Measurements from ENCODE around the gene MAPKAPK2.

The MAPKAPK2 gene

GRCh38 chr1:206662396-206663092 is 22.2 kb upstream of the MAPKAPK2 start:
- Histone ChIP-seq H3K36me3 (no peaks in the 10 kb centered on the region), H3K9me3 (ENCODE audit: severe bottlenecking) (no peaks in the 10 kb centered on the region), H3K4me3 (ENCODE audit: low read depth, low read length) (no peak overlapping the region), H3K27me3 (ENCODE audit: insufficient read depth, low read depth, severe bottlenecking) (no peaks in the 10 kb centered on the region), H3K27ac (no peak overlapping the region)
- DNase-seq = no peak
- no peak for TF ChIP-seq CTCF (IDR thresholded peaks at IDR 0.05; ENCODE audit: low read depth, low read length)

- Histone ChIP-seq H3K27me3 (ENCODE audit: insufficient read depth, low read depth, severe bottlenecking) (no peaks in the 10 kb centered on the region), H3K9me3 (ENCODE audit: severe bottlenecking) (no peaks in the 10 kb centered on the region), H3K27ac (no peak overlapping the region), H3K4me3 (ENCODE audit: low read depth, low read length) (no peak overlapping the region), H3K36me3 (no peaks in the 10 kb centered on the region)
- no peak for TF ChIP-seq CTCF (IDR thresholded peaks at IDR 0.05; ENCODE audit: low read depth, low read length)
- DNase-seq = no peak
Observed at GRCh38 chr1:206663362-206663761, 21.3 kb upstream of the MAPKAPK2 start.

GRCh38 chr1:206663832-206664652 is 20.7 kb upstream of the MAPKAPK2 start:
- Histone ChIP-seq H3K27me3 (ENCODE audit: insufficient read depth, low read depth, severe bottlenecking) (no peaks in the 10 kb centered on the region), H3K36me3 (no peaks in the 10 kb centered on the region), H3K27ac (no peak overlapping the region; the same call in 1 of the 2 replicates), H3K4me3 (ENCODE audit: low read depth, low read length) (peak overlapping the region; percentile 20), H3K9me3 (ENCODE audit: severe bottlenecking) (no peaks in the 10 kb centered on the region)
- TF ChIP-seq CTCF (IDR thresholded peaks at IDR 0.05; ENCODE audit: low read depth, low read length) = peak; percentile 98
- DNase-seq = peak; percentile 93

- 0 out of 2 replicates have a peak, but pooled peaks have one; percentile 2 for TF ChIP-seq CTCF (IDR thresholded peaks at IDR 0.05; ENCODE audit: low read depth, low read length)
- no peak for DNase-seq
- Histone ChIP-seq H3K27me3 (ENCODE audit: insufficient read depth, low read depth, severe bottlenecking) (no peaks in the 10 kb centered on the region), H3K4me3 (ENCODE audit: low read depth, low read length) (no peak overlapping the region), H3K9me3 (ENCODE audit: severe bottlenecking) (no peaks in the 10 kb centered on the region), H3K36me3 (no peaks in the 10 kb centered on the region), H3K27ac (no peak overlapping the region)
Observed at GRCh38 chr1:206664740-206665139, 20.0 kb upstream of the MAPKAPK2 start.

- no peak for DNase-seq
- no peak for TF ChIP-seq CTCF (IDR thresholded peaks at IDR 0.05; ENCODE audit: low read depth, low read length)
- no peak overlapping the region for H3K4me3 ChIP-seq (ENCODE audit: low read depth, low read length)
- no peaks in the 10 kb centered on the region for H3K36me3 ChIP-seq
- H3K27me3 ChIP-seq (ENCODE audit: insufficient read depth, low read depth, severe bottlenecking) = no peaks in the 10 kb centered on the region
- no peaks in the 10 kb centered on the region for H3K9me3 ChIP-seq (ENCODE audit: severe bottlenecking)
- no peak overlapping the region for H3K27ac ChIP-seq
Observed at GRCh38 chr1:206666031-206666561, 18.6 kb upstream of the MAPKAPK2 start.
